Body of pancreas (tissue), 4 donors: Measurements from ENCODE around the gene RTBDN.

Experiments used
- CTCF ChIP-seq, 7 experiments: fragments of 450-650 bp in 4 of 7; fragments of 200-600 bp in 3 of 7; sonication (generic) in 3 of 7; IDR thresholded peaks; one replicate each; pipeline ENCODE4 v1.5.1; 2016 to 2019; ENCODE audit warnings: antibody characterized with exemption in 7 of 7
- POLR2A ChIP-seq, 3 donors: fragments of 450-650 bp; IDR thresholded peaks; one replicate each; pipeline ENCODE4 v1.6.1; 2016; ENCODE audit warnings: antibody characterized with exemption in 3 of 3, mild to moderate bottlenecking in 2 of 3

GRCh38 chr19:12834976-12835757 is 788 bp upstream of the RTBDN start:
- no peak for TF ChIP-seq POLR2A (IDR thresholded peaks at IDR 0.05)
- TF ChIP-seq CTCF (IDR thresholded peaks at IDR 0.05) = no peak
